Dedifferentiated amniotic fluid mesenchymal stem cell (primary cell): ENCODE data around the gene PHOX2A.
"Not testable (repeated sequence)": the region's sequence is repeated elsewhere in the genome, so short reads cannot be mapped to it uniquely, and the experiment has no call there.

Experiments
- DNase-seq: peaks from one replicate; pipeline ENCODE4 v3.0.0-alpha.2; 2016; ENCODE audit errors: extremely low spot score

PHOX2A gene

DNA sequence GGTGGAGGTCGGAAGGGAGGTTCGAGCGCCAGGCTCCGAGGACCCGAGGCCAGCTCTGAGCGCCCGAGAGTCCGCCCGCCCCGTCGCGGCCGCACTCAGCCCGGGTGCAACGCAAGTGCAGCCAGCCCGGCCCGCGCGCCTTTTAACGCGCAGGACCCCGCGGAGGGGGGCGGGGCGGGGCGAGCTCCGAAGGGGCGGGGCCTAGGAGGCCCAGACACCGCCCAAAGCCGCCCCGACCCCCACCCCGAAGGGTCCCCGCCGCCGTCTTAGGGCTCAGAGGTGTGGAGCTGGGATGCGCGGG, at the start of gene PHOX2A:
Gene PHOX2A (minus strand): TSS at position 117 of the 301 bp plus-strand sequence. CDS start 172 bp downstream, outside the sequence.
- no peak for DNase-seq

DNA sequence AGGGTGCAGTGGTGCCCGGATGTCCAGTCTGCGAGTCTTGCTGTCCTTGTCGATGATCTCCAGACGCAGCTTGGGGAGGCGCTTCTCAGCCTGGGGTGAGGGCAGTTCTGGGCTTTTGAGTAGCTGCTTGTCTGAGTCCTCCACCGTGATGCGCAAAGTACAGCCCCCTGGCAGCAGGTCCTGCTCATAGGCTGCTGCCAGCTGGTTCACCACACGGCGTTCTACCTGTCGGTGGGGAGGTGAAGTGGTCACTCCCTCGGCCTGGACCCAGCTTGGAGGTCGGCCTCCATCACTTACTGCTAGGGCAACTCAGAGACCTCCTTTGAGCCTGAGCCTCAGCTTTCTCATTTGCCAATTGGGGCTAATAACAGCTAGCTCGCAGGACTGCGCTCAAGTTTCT, 49.4 kb upstream of the PHOX2A start:
- DNase-seq, result no peak

GRCh38 chr11:72292106-72292785, 48.3 kb upstream of the PHOX2A start:
- DNase-seq, result no peak

GRCh38 chr11:72290741-72291140, 46.8 kb upstream of the PHOX2A start:
- DNase-seq, result not testable (repeated sequence)

DNA sequence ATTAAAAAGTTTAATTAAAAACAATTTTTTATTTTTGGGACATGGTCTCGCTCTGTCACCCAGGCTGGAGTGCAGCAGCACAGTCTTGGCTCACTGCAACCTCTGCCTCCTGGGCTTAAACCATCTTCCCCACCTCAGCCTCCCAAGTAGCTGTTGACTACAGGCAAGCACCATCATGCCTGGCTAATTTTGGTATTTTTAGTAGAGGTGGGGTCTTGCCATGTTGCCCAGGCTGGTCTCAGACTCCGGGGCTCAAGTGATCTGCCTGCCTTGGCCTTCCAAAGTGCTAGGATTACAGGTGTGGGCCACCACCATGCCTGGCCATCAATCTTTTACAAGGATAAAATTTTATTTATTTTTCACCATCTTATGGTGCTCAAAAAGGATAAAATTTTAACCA, 43.3 kb upstream of the PHOX2A start:
- DNase-seq, result no peak

GRCh38 chr11:72283947-72284346, 40.0 kb upstream of the PHOX2A start:
- no peak for DNase-seq

- DNase-seq, result no peak
These were observed 36.8 kb upstream of the PHOX2A start for GRCh38 chr11:72280726-72281315.

GRCh38 chr11:72280037-72280436, 36.1 kb upstream of the PHOX2A start:
- DNase-seq, result no peak

- no peak for DNase-seq
These were observed 34.9 kb upstream of the PHOX2A start for GRCh38 chr11:72278905-72279304.

DNA sequence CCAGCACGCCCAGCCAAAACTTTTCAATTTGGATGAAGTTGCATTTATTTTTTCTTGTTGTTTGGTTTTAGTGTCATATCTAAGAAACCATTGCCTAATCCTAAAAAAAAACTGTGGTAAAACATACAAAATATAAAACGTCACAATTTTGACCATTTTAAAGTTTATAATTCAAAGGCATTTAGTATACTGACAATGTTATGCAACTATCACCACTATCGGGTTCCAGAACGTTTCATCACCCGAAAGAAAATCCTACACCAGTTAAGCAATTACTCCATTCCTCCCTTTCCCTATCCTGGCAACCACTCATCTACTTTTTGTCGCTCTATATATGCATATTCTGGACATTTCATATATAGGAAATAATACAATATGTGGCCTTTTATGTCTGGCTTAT, 30.5 kb upstream of the PHOX2A start:
- DNase-seq, result no peak

- no peak for DNase-seq
These were observed 28.0 kb upstream of the PHOX2A start for GRCh38 chr11:72271980-72272379.

DNA sequence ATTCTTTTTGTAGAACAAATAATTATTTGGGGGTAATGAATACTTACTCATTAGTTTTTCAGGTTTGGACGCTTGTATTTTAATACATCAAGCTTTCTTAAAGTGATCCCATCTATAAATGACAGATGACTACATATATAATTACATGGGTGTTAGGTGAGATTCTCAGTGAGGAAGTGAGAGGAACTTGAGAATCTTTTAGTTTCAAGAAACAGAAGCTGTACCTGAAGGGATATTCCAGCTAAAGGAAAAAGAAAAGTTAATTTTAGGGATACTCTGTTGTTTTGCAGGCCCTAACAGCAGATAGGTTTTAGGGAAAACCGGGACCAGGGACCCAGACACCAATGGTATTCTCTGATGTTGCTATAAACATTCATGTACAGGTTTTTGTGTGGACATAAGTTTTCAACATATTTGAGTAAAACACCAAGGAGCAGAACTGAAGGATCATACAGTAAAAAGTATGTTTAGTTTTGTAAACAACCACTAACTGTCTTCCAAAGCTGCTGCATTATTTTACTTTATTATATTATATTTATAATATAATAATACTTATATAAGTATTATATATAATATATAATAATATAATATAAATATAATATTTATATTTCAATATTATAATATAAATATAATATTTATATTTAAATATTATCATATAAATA, 24.1 kb upstream of the PHOX2A start:
- DNase-seq, result no peak

GRCh38 chr11:72266960-72267359, 23.0 kb upstream of the PHOX2A start:
- not testable (repeated sequence) for DNase-seq

DNA sequence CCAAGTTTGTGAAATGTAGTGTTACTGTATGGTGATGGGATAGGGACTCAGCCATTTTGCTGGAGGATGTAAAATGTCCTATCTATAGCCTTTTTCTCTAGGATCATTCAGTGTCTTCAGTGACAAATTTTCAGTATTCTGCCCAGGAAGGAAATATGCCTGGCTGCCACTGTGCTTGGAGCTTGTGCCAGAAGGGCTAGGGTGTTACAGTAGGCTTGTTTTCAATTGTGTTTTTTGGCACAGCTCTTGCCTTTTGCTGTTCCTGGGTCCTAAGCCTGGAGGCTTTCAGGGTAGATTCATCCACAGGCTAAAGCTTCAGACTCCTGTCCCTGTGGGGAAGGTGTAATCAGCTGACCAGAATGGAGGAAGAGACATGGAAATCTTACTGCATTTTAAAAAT, 22.0 kb upstream of the PHOX2A start:
- no peak for DNase-seq

- DNase-seq, result no peak
These were observed 19.4 kb upstream of the PHOX2A start for GRCh38 chr11:72263361-72263760.

DNA sequence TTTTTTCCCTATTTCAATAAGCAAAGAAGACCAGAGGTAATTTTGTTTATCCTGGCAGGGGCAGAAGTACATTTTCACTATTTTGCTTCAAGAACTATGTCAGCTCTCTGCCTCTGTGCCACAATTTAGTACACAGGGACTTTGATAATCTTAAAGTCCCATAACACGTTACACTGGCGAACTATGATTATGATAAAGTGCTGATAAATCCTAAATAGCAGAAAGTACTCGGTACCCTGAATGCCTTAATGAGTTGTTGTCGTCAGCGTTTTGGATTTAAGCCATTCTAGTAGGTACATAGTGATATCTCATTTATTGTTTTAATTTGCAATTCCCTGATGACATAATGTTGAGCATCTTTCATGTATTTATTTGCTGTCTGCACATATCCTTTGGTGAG, 16.6 kb upstream of the PHOX2A start:
- DNase-seq, result no peak

GRCh38 chr11:72259490-72259889, 15.5 kb upstream of the PHOX2A start:
- no peak for DNase-seq

- DNase-seq, result no peak
These were observed 13.6 kb upstream of the PHOX2A start for GRCh38 chr11:72257570-72257969.

GRCh38 chr11:72254299-72254993, 10.5 kb upstream of the PHOX2A start:
- DNase-seq, result no peak

- no peak for DNase-seq
These were observed 9.4 kb upstream of the PHOX2A start for GRCh38 chr11:72253392-72253791.

GRCh38 chr11:72251614-72252013, 7.6 kb upstream of the PHOX2A start:
- DNase-seq, result no peak

DNA sequence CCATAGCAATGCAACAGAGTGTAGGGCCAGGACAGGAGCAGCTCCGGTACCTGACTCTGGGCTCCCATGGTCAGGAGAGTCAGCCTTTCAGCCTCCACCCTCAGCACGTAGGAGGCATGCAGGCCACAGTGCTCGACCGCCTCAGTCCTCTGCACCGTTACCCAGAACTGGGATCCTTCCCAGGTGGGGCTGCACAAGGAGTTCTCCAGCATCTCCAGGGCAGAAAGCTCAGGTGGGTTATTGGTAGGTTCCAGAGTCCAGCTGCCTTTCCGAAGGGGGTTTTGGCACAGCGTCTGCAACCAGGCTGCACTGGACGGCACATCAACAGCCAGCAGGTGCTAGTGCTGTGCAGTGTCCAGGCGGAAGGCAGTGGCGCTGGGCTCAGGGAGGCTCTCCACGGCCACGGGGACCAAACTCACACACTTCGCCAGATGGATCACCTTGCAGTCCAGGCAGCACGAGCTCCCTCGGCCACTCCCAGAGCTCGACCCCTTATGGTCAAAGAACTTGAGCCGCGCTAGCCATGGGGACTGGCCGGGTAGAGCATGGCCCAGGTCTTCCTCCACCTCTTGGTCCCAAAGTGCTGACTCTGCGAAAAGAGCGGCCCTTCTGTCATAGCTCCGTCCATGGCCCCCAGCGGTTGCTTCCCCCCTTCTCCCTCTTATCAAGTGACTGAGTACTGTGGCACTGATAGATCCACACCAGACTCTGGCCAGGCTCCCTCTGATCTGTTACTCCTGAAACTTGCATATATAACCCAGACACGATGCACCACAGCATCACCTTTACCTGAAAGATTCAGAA, 6.9 kb upstream of the PHOX2A start:
- DNase-seq, result no peak
